22Rv1 (cell line): ENCODE measurements around the gene C4orf51.

ENCODE experiments used
- H3K27ac ChIP-seq: fragments of 450-650 bp; 2 replicates; pipeline ENCODE4 v1.5.1; 2017
- ZFX ChIP-seq: fragments of 450-650 bp; IDR thresholded peaks from 2 replicates; pipeline ENCODE4 v1.6.1; 2017; ENCODE audit warnings: antibody characterized with exemption, borderline replicate concordance
- TF ChIP-seq, protein P1 (sequence below): fragments of 450-650 bp; IDR thresholded peaks from 2 replicates; pipeline ENCODE4 v1.5.1; 2017; ENCODE audit warnings: mild to moderate bottlenecking

C4orf51 gene

DNA sequence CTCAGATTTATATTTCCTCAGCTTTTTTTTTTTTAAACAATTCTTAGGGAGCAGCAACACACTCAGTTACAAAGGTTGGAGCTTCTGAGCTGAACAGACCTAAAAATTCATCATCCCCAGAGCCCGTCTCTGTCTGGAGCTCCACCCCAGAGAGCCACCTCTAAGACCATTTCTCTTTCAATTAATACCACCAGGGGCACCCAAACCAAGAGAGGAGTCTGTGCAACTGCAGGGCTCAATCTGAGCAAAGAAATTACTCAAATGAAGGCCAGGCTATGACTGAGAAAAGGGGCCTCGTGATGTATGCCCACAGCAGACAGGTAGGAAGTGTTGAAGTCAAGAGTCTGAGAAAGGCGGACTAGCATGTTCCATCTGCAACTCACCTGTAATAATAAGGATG, 95.5 kb downstream of the C4orf51 start:
- TF ChIP-seq ZFX: no peak
- TF ChIP-seq, protein P1, sequence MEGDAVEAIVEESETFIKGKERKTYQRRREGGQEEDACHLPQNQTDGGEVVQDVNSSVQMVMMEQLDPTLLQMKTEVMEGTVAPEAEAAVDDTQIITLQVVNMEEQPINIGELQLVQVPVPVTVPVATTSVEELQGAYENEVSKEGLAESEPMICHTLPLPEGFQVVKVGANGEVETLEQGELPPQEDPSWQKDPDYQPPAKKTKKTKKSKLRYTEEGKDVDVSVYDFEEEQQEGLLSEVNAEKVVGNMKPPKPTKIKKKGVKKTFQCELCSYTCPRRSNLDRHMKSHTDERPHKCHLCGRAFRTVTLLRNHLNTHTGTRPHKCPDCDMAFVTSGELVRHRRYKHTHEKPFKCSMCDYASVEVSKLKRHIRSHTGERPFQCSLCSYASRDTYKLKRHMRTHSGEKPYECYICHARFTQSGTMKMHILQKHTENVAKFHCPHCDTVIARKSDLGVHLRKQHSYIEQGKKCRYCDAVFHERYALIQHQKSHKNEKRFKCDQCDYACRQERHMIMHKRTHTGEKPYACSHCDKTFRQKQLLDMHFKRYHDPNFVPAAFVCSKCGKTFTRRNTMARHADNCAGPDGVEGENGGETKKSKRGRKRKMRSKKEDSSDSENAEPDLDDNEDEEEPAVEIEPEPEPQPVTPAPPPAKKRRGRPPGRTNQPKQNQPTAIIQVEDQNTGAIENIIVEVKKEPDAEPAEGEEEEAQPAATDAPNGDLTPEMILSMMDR: no peak
- H3K27ac ChIP-seq: no peak overlapping the region

DNA sequence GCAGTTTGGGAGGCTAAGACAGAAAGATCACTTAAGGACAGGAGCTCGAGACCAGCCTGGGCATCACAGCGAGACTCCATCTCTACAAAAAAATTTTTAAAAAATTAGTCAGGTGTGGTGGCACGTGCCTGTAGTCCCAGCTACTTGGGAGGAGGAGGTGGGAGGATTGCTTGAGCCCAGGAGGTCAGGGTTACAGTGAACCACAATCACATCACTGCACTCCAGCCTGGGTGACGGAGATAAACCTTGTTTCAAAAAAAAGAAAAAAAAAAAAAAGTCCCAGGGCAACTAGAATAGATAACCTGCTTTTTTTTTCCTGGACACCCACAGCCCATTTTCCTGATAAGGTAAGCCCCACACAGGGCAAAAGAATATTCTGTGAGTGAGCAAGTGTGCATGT, 96.3 kb downstream of the C4orf51 start:
- TF ChIP-seq, protein P1: no peak
- TF ChIP-seq ZFX: no peak
- no peak overlapping the region for H3K27ac ChIP-seq

DNA sequence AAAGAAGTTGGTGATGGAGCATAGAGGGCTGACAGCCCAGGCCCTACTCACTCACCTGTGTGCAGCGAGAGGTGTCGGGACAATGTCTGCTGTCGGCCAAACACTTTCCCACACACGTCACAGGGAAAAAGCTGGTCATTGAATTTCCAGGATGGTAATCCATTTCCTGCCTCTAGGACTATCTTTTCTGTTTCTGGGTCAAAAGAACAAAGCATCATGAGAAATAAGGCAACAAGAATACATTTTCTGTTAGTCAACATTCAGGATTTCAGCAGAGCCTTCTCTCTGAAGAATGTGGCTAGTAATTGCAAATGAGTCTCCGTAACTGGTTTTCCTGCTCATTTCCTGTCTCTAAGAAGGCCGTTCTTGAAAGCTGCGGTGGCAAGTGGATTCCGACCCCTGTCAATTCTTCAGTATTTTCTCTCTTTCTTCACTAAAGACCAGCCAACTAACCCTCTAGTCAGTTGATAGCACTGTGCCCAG, 99.4 kb downstream of the C4orf51 start:
- no peak for TF ChIP-seq ZFX
- TF ChIP-seq, protein P1: no peak
- H3K27ac ChIP-seq: no peak overlapping the region

DNA sequence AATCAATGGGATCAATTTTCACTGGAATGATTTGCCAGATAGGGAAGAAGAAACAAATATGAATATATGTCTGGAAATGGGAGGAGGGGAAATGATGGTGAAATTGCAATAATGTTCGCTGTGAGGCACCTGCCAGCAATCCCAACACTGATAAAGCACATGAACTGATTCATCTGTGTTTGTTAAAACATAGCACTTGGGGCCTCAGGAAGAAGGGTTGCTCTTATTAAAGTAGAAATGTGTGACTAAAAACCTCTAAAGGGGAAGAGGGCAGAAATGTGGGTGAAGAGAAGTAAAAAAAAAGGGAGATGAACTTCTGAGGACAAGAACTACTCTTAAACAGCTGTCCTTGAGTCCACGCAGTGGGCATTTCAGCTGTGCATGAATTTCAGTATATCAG, 101.4 kb downstream of the C4orf51 start:
- no peak overlapping the region for H3K27ac ChIP-seq
- TF ChIP-seq ZFX: no peak
- TF ChIP-seq, protein P1: no peak
